Mucosa of rectum (tissue), 2 donors: ENCODE results near the gene CNOT10.
"Not testable (repeated sequence)": the region's sequence is repeated elsewhere in the genome, so short reads cannot be mapped to it uniquely, and the experiment has no call there.

Experiments
- H3K27ac ChIP-seq, 2 donors: one replicate each; pipeline ENCODE4 v1.7.0; 2013; ENCODE audit warnings: inconsistent platforms in 2 of 2, low read depth in 2 of 2, low read length in 2 of 2
- H3K27me3 ChIP-seq, 2 donors: one replicate each; pipeline ENCODE4 v1.7.0; 2013; ENCODE audit warnings: low read length in 2 of 2; ENCODE audit not compliant: control insufficient read depth in 2 of 2, insufficient read depth in 2 of 2
- H3K36me3 ChIP-seq, 2 donors: one replicate each; pipeline ENCODE4 v1.7.0; 2013; ENCODE audit warnings: low read length in 2 of 2; ENCODE audit not compliant: control insufficient read depth in 2 of 2, insufficient read depth in 2 of 2
- H3K4me1 ChIP-seq, 2 donors: one replicate each; pipeline ENCODE4 v1.7.0; 2013; ENCODE audit warnings: low read length in 2 of 2, mild to moderate bottlenecking in 1 of 2; ENCODE audit not compliant: control insufficient read depth in 2 of 2, insufficient read depth in 2 of 2
- H3K4me3 ChIP-seq, 2 donors: one replicate each; pipeline ENCODE4 v1.7.0; 2013; ENCODE audit warnings: low read length in 2 of 2
- H3K9ac ChIP-seq, 2 donors: one replicate each; pipeline ENCODE4 v1.7.0; 2013; ENCODE audit warnings: low read length in 2 of 2, low read depth in 1 of 2, mild to moderate bottlenecking in 1 of 2
- H3K9me3 ChIP-seq, 2 donors: one replicate each; pipeline ENCODE4 v1.7.0; 2013; ENCODE audit warnings: low read length in 2 of 2; ENCODE audit not compliant: control insufficient read depth in 2 of 2
- donor health status: healthy.
- donor health status: Normal muscosa, but diverticular disease.

CNOT10 gene, protein sequence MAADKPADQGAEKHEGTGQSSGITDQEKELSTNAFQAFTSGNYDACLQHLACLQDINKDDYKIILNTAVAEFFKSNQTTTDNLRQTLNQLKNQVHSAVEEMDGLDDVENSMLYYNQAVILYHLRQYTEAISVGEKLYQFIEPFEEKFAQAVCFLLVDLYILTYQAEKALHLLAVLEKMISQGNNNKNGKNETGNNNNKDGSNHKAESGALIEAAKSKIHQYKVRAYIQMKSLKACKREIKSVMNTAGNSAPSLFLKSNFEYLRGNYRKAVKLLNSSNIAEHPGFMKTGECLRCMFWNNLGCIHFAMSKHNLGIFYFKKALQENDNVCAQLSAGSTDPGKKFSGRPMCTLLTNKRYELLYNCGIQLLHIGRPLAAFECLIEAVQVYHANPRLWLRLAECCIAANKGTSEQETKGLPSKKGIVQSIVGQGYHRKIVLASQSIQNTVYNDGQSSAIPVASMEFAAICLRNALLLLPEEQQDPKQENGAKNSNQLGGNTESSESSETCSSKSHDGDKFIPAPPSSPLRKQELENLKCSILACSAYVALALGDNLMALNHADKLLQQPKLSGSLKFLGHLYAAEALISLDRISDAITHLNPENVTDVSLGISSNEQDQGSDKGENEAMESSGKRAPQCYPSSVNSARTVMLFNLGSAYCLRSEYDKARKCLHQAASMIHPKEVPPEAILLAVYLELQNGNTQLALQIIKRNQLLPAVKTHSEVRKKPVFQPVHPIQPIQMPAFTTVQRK

GRCh38 chr3:32684800-32685542, at the start of gene CNOT10:
Gene CNOT10, plus strand, starts transcription at chr3:32685188. Its CDS starts 273 bp downstream, at chr3:32685461.
- Histone ChIP-seq H3K9me3 (no peaks in the 10 kb centered on the region), H3K36me3 (peaks cover 0 to 4% of the 10 kb centered on the region in 2 donors), H3K4me1 (peaks cover 3 to 6% of the 10 kb centered on the region in 2 donors), H3K27me3 (no peaks in the 10 kb centered on the region), H3K9ac (peak within 1 kb of the TSS; percentile 75 to 79), H3K27ac (peak within 1 kb of the TSS; percentile 82 to 84), H3K4me3 (peak within 1 kb of the TSS; percentile 94 to 95)

GRCh38 chr3:32640939-32641338, 44.0 kb upstream of the CNOT10 start:
- Histone ChIP-seq H3K4me3 (no peak overlapping the region), H3K27me3 (peaks cover 0 to 2% of the 10 kb centered on the region in 2 donors), H3K36me3 (no peaks in the 10 kb centered on the region), H3K4me1 (no peaks in the 10 kb centered on the region), H3K27ac (no peak overlapping the region), H3K9me3 (no peaks in the 10 kb centered on the region), H3K9ac (no peak overlapping the region)

- Histone ChIP-seq H3K4me3 (no peak overlapping the region), H3K27ac (no peak overlapping the region), H3K36me3 (no peaks in the 10 kb centered on the region), H3K9me3 (no peaks in the 10 kb centered on the region), H3K4me1 (no peaks in the 10 kb centered on the region), H3K9ac (no peak overlapping the region), H3K27me3 (peaks cover 0 to 2% of the 10 kb centered on the region in 2 donors)
These were observed 43.6 kb upstream of the CNOT10 start for GRCh38 chr3:32641356-32641755.

DNA sequence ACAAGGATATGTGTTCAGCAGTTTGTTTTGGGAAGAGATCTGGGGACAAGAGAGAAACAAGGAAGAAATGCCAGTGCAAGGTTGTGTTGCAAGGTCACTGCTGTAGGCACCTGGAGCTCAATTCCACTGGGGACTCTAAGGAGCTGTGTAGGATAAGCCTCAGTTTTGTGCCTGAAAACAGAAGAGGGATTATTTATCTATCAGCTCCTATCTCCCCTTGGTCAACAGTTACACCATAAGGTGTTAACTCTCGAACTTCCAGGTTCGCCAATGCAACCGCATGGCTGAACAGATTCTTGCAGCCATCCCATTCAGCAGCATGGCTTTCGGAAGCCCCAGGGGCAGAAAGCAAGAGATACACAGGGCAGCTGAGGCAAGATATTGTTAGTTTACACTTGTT, 41.6 kb upstream of the CNOT10 start:
- Histone ChIP-seq H3K4me3 (no peak overlapping the region), H3K36me3 (no peaks in the 10 kb centered on the region), H3K4me1 (no peaks in the 10 kb centered on the region), H3K27me3 (no peaks in the 10 kb centered on the region), H3K9me3 (no peaks in the 10 kb centered on the region), H3K9ac (no peak overlapping the region), H3K27ac (no peak overlapping the region)

- H3K4me3 ChIP-seq: no peak overlapping the region
- H3K9me3 ChIP-seq: no peaks in the 10 kb centered on the region
- no peak overlapping the region for H3K9ac ChIP-seq
- H3K36me3 ChIP-seq: no peaks in the 10 kb centered on the region
- H3K4me1 ChIP-seq: no peaks in the 10 kb centered on the region
- no peak overlapping the region for H3K27ac ChIP-seq
- H3K27me3 ChIP-seq: no peaks in the 10 kb centered on the region
These were observed 41.2 kb upstream of the CNOT10 start for GRCh38 chr3:32643816-32644215.

- H3K27ac ChIP-seq: no peak overlapping the region
- H3K4me1 ChIP-seq: no peaks in the 10 kb centered on the region
- no peak overlapping the region for H3K4me3 ChIP-seq
- no peak overlapping the region for H3K9ac ChIP-seq
- no peaks in the 10 kb centered on the region for H3K9me3 ChIP-seq
- no peaks in the 10 kb centered on the region for H3K27me3 ChIP-seq
- no peaks in the 10 kb centered on the region for H3K36me3 ChIP-seq
These were observed 40.6 kb upstream of the CNOT10 start for GRCh38 chr3:32644380-32644779.

- Histone ChIP-seq H3K27me3 (no peaks in the 10 kb centered on the region), H3K4me3 (no peak overlapping the region), H3K9me3 (no peaks in the 10 kb centered on the region), H3K9ac (no peak overlapping the region), H3K27ac (no peak overlapping the region), H3K36me3 (no peaks in the 10 kb centered on the region), H3K4me1 (no peaks in the 10 kb centered on the region)
These were observed 38.2 kb upstream of the CNOT10 start for GRCh38 chr3:32646761-32647160.

DNA sequence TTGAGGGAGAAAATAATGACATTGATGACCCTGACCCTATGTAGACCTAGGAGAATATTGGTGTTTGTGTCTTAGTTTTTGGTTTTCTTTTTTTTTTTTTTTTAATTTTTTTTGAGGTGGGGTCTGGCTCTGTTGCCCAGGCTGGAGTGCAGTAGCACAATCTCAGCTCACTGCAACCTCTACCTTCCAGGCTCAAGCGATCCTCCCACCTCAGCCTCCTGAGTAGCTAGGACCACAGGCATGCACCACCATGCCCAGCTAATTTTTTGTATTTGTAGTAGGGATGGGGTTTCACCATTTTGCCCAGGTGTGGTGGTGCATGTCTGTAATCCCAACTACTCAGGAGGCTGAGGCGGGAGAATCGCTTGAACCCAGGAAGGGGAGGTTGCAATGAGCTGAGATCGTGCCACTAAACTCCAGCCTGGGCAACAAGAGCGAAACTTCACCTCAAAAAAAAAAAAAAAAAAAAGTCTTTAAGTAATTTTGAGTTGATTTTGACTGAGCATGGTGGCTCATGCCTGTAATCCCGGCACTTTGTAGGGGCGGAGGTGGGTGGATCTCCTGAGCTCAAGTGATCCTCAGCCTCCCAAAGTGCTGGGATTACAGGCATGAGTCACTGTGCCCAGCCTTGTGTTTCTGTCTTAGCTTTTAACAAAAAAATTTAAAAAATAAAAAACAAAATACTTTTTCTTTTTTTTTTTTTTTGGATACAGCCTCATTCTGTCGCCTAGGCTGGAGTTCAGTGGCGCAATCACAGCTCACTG, 32.5 kb upstream of the CNOT10 start:
- not testable (repeated sequence) for H3K36me3 ChIP-seq, H3K9me3 ChIP-seq, H3K4me1 ChIP-seq, H3K27me3 ChIP-seq, H3K4me3 ChIP-seq, H3K9ac ChIP-seq, H3K27ac ChIP-seq

DNA sequence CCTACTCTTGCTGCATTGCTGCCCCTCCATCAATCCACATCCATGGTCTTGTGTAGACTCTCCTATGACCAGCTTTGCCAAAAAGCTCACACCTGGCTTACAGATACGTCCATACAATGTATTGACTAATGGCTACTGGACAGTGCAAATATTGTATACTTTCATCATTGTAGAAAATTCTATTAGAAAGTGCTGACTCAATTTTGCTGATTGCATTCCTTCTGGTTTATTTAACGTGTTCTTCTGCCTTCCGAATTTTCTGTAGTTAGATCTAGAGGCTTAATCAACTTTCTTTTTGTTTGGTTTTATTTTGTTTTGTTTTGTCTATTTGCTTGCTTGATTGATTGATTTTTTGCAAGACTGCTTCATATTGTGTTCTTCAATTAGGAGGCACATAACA, 29.8 kb upstream of the CNOT10 start:
- no peak overlapping the region for H3K27ac ChIP-seq
- H3K27me3 ChIP-seq: peaks cover 0 to 5% of the 10 kb centered on the region in 2 donors
- H3K36me3 ChIP-seq: no peaks in the 10 kb centered on the region
- H3K4me3 ChIP-seq: no peak overlapping the region
- H3K4me1 ChIP-seq: no peaks in the 10 kb centered on the region
- H3K9ac ChIP-seq: no peak overlapping the region
- no peaks in the 10 kb centered on the region for H3K9me3 ChIP-seq
